ENCODE measurements around the gene UCMA.

The UCMA gene

DNA sequence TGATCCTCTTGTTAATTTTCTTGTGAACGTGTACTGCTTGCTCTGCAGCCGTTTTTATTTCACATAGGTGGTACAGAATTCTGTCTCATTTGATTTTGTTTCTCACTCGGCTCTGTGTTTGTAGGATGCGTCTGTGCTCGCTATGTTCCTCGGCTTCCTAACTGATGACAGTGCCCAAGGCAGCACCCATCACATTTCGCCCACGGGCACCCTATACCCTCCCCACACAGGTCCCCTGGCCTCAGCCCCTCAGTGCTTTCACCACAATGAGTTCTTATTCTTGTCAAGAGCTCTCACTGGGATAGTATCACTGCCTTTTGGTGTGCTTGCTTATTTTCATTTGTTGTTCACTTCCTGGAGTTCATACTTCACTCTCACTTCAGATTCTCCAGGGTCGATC, 28.1 kb downstream of the UCMA start:
- peaks cover 93% of the 10 kb centered on the region for H3K36me3 ChIP-seq (ENCODE audit: insufficient read depth, low read length)
- H3K9me3 ChIP-seq (ENCODE audit: insufficient read depth, low read length, severe bottlenecking) = no peaks in the 10 kb centered on the region
- no peak overlapping the region for H2AFZ ChIP-seq (ENCODE audit: low read depth, low read length)
- H3K27ac ChIP-seq (ENCODE audit: low read length) = no peak overlapping the region
- ATAC-seq (ENCODE audit: insufficient read depth, low read depth) (no peak), DNase-seq (no peak)
- H3K4me1 ChIP-seq (ENCODE audit: insufficient read depth, low read length) = no peaks in the 10 kb centered on the region
- H4K20me1 ChIP-seq (ENCODE audit: insufficient read depth, low read length) = 0 out of 2 replicates have a peak, but pooled peaks cover 3% of the 10 kb centered on the region
- H3K9ac ChIP-seq (ENCODE audit: low read depth, low read length) = no peak overlapping the region
- TF ChIP-seq EZH2 (IDR thresholded peaks at IDR 0.05; ENCODE audit: borderline replicate concordance, low read depth, low read length, severe bottlenecking) = no peak
- TF ChIP-seq, protein P1, sequence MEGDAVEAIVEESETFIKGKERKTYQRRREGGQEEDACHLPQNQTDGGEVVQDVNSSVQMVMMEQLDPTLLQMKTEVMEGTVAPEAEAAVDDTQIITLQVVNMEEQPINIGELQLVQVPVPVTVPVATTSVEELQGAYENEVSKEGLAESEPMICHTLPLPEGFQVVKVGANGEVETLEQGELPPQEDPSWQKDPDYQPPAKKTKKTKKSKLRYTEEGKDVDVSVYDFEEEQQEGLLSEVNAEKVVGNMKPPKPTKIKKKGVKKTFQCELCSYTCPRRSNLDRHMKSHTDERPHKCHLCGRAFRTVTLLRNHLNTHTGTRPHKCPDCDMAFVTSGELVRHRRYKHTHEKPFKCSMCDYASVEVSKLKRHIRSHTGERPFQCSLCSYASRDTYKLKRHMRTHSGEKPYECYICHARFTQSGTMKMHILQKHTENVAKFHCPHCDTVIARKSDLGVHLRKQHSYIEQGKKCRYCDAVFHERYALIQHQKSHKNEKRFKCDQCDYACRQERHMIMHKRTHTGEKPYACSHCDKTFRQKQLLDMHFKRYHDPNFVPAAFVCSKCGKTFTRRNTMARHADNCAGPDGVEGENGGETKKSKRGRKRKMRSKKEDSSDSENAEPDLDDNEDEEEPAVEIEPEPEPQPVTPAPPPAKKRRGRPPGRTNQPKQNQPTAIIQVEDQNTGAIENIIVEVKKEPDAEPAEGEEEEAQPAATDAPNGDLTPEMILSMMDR (IDR thresholded peaks at IDR 0.05; ENCODE audit: borderline replicate concordance, extremely low read depth, low read length, poor library complexity, severe bottlenecking) = no peak
- no peak overlapping the region for H3K4me2 ChIP-seq (ENCODE audit: insufficient read depth, low read length)
- no peaks in the 10 kb centered on the region for H3K27me3 ChIP-seq (ENCODE audit: insufficient read depth, low read length, poor library complexity)
- no peak overlapping the region for H3K4me3 ChIP-seq (ENCODE audit: low read depth in 1 of 2, low read length in 2 of 2)
- H3K79me2 ChIP-seq (ENCODE audit: insufficient read depth, low read length) = no peaks in the 10 kb centered on the region

DNA sequence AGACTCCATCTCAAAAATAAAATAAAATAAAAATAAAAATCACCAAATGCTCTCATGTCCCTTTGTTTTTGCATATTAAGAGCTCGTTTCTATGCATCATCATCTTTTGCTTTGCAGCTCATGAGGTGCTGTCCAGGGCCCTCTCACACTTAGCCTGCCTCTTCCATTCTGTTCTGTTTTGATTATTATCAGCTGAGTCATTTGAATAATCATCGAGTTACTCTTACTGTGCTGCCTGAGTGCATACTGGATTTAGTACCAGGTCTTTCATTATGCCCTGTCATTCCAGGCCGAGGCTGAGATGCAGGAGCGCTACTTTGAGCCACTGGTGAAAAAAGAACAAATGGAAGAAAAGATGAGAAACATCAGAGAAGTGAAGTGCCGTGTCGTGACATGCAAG, 33.0 kb downstream of the UCMA start:
- no peak for ATAC-seq (ENCODE audit: insufficient read depth, low read depth)
- H3K36me3 ChIP-seq (ENCODE audit: insufficient read depth, low read length) = peaks cover 95% of the 10 kb centered on the region
- no peak for DNase-seq

DNA sequence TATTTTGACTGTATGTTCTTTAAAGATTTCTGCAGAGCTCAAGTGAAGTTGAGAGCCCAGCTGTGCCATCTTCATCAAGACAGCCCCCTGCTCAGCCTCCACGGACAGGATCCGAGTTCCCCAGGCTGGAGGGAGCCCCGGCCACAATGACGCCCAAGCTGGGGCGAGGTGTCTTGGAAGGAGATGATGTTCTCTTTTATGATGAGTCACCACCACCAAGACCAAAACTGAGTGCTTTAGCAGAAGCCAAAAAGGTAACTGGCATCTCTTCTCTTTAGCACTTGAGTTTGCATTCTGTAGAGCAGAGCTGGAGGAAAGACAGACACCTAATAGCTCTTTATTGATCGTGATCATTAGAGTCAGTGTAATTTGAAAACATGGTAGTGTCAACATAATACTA, 39.2 kb downstream of the UCMA start:
- TF ChIP-seq, protein P1 (IDR thresholded peaks at IDR 0.05; ENCODE audit: borderline replicate concordance, extremely low read depth, low read length, poor library complexity, severe bottlenecking) = no peak
- no peak for TF ChIP-seq EZH2 (IDR thresholded peaks at IDR 0.05; ENCODE audit: borderline replicate concordance, low read depth, low read length, severe bottlenecking)
- Histone ChIP-seq H2AFZ (ENCODE audit: low read depth, low read length) (no peak overlapping the region), H3K9me3 (ENCODE audit: insufficient read depth, low read length, severe bottlenecking) (no peaks in the 10 kb centered on the region), H3K27me3 (ENCODE audit: insufficient read depth, low read length, poor library complexity) (no peaks in the 10 kb centered on the region), H4K20me1 (ENCODE audit: insufficient read depth, low read length) (no peaks in the 10 kb centered on the region; the same call in 1 of the 2 replicates), H3K36me3 (ENCODE audit: insufficient read depth, low read length) (peaks cover 95% of the 10 kb centered on the region), H3K79me2 (ENCODE audit: insufficient read depth, low read length) (no peaks in the 10 kb centered on the region), H3K27ac (ENCODE audit: low read length) (no peak overlapping the region), H3K4me1 (ENCODE audit: insufficient read depth, low read length) (no peaks in the 10 kb centered on the region), H3K4me2 (ENCODE audit: insufficient read depth, low read length) (no peak overlapping the region), H3K4me3 (ENCODE audit: low read depth in 1 of 2, low read length in 2 of 2) (no peak overlapping the region), H3K9ac (ENCODE audit: low read depth, low read length) (no peak overlapping the region)
- DNase-seq (no peak), ATAC-seq (ENCODE audit: insufficient read depth, low read depth) (no peak)

More for the DNA sequence above, 33.0 kb downstream of the UCMA start:
- no peaks in the 10 kb centered on the region for H3K9me3 ChIP-seq (ENCODE audit: insufficient read depth, low read length, severe bottlenecking)
- no peak overlapping the region for H3K4me2 ChIP-seq (ENCODE audit: insufficient read depth, low read length)
- no peaks in the 10 kb centered on the region for H3K27me3 ChIP-seq (ENCODE audit: insufficient read depth, low read length, poor library complexity)
- H2AFZ ChIP-seq (ENCODE audit: low read depth, low read length) = no peak overlapping the region
- no peak overlapping the region for H3K9ac ChIP-seq (ENCODE audit: low read depth, low read length)
- no peaks in the 10 kb centered on the region for H3K79me2 ChIP-seq (ENCODE audit: insufficient read depth, low read length)
- no peak overlapping the region for H3K4me3 ChIP-seq (ENCODE audit: low read depth in 1 of 2, low read length in 2 of 2)
- no peak overlapping the region for H3K27ac ChIP-seq (ENCODE audit: low read length)
- TF ChIP-seq, protein P1 (IDR thresholded peaks at IDR 0.05; ENCODE audit: borderline replicate concordance, extremely low read depth, low read length, poor library complexity, severe bottlenecking) = no peak
- TF ChIP-seq EZH2 (IDR thresholded peaks at IDR 0.05; ENCODE audit: borderline replicate concordance, low read depth, low read length, severe bottlenecking) = no peak
- no peaks in the 10 kb centered on the region for H3K4me1 ChIP-seq (ENCODE audit: insufficient read depth, low read length)
- H4K20me1 ChIP-seq (ENCODE audit: insufficient read depth, low read length) = peaks cover 3% of the 10 kb centered on the region; the same call in 1 of the 2 replicates

DNA sequence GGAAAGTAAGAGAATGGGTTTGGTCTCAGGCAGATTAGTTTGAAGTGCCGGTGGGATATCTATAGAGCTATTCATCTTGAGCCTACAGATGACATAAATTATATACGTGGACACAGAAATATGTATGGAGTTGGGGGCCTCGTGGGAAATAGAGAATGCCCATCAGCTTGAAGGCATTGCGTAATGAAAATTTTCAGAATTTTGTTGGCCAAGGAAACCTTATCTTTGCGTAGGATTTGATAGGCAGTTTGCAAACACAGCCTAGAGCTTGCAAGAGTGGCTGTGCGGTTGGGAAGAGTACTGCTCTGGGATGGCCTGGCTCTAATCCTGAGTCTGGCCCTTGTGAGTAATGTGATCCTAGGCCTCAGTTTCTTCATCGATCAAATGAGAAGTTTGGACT, 40.5 kb downstream of the UCMA start:
- no peak for ATAC-seq (ENCODE audit: insufficient read depth, low read depth)

More for the DNA sequence above, 40.5 kb downstream of the UCMA start:
- H3K79me2 ChIP-seq (ENCODE audit: insufficient read depth, low read length) = no peaks in the 10 kb centered on the region
- H3K27me3 ChIP-seq (ENCODE audit: insufficient read depth, low read length, poor library complexity) = no peaks in the 10 kb centered on the region
- no peaks in the 10 kb centered on the region; the same call in 1 of the 2 replicates for H4K20me1 ChIP-seq (ENCODE audit: insufficient read depth, low read length)
- TF ChIP-seq, protein P1 (IDR thresholded peaks at IDR 0.05; ENCODE audit: borderline replicate concordance, extremely low read depth, low read length, poor library complexity, severe bottlenecking) = no peak
- TF ChIP-seq EZH2 (IDR thresholded peaks at IDR 0.05; ENCODE audit: borderline replicate concordance, low read depth, low read length, severe bottlenecking) = no peak
- no peak overlapping the region for H3K27ac ChIP-seq (ENCODE audit: low read length)
- no peak overlapping the region for H3K9ac ChIP-seq (ENCODE audit: low read depth, low read length)
- no peak overlapping the region for H3K4me2 ChIP-seq (ENCODE audit: insufficient read depth, low read length)
- no peaks in the 10 kb centered on the region for H3K9me3 ChIP-seq (ENCODE audit: insufficient read depth, low read length, severe bottlenecking)
- no peak overlapping the region for H2AFZ ChIP-seq (ENCODE audit: low read depth, low read length)
- DNase-seq = no peak
- peaks cover 95% of the 10 kb centered on the region for H3K36me3 ChIP-seq (ENCODE audit: insufficient read depth, low read length)
- H3K4me1 ChIP-seq (ENCODE audit: insufficient read depth, low read length) = no peaks in the 10 kb centered on the region
- no peak overlapping the region for H3K4me3 ChIP-seq (ENCODE audit: low read depth in 1 of 2, low read length in 2 of 2)

Measured in DND-41 (cell line).